ENCODE measurements around the gene VPS4A.

GRCh38 chr16:69364088-69364487 is 52.9 kb downstream of the VPS4A start:
- TF ChIP-seq CTCF (optimal IDR thresholded peaks at IDR 0.05 in 1 of 3, IDR thresholded peaks at IDR 0.05 in 1 of 3, conservative IDR thresholded peaks at IDR 0.05 in 1 of 3; ENCODE audit: extremely low read depth in 1 of 3, insufficient read depth in 2 of 3, low read length in 3 of 3) (no peak), EZH2 (IDR thresholded peaks at IDR 0.05; ENCODE audit: low read length) (no peak)
